GM10266 (cell line): ENCODE data around the gene SERP1.

Experiments used
- DNase-seq: peaks from one replicate; pipeline ENCODE4 v3.0.0; 2012; ENCODE audit errors: extremely low spot score
- CTCF ChIP-seq: IDR thresholded peaks from 2 replicates; pipeline ENCODE4 v1.5.1; 2012; ENCODE audit warnings: mild to moderate bottlenecking, low read depth; ENCODE audit not compliant: control insufficient read depth, insufficient read depth; ENCODE audit errors: missing control alignments

The SERP1 gene

GRCh38 chr3:150495149-150495548 is 51.1 kb downstream of the SERP1 start:
- no peak for TF ChIP-seq CTCF
- DNase-seq: no peak

- no peak for TF ChIP-seq CTCF
These were observed 51.8 kb downstream of the SERP1 start for GRCh38 chr3:150494411-150494977.

More at GRCh38 chr3:150494411-150494977, 51.8 kb downstream of the SERP1 start:
- no peak for DNase-seq
